Left kidney (tissue), 2 donors: ENCODE results near the gene MYO3B. TPM values are rescaled to one million over a fixed set of nuclear protein-coding genes. Genes with fewer than 3 reads are reported as not detected.

ENCODE experiments used
- DNase-seq: peaks from one replicate; pipeline ENCODE4 v3.0.0-alpha.2; 2013
- polyA plus RNA-seq: library from polyadenylated mRNA; unstranded; fragments of 120-200 nt; gene quantifications from one replicate; pipeline ENCODE4 v1.2.1, GENCODE V29; 2013; ENCODE audit not compliant: insufficient read length

The MYO3B gene
- polyA plus RNA-seq, 1 donor: 7.8 TPM

DNA sequence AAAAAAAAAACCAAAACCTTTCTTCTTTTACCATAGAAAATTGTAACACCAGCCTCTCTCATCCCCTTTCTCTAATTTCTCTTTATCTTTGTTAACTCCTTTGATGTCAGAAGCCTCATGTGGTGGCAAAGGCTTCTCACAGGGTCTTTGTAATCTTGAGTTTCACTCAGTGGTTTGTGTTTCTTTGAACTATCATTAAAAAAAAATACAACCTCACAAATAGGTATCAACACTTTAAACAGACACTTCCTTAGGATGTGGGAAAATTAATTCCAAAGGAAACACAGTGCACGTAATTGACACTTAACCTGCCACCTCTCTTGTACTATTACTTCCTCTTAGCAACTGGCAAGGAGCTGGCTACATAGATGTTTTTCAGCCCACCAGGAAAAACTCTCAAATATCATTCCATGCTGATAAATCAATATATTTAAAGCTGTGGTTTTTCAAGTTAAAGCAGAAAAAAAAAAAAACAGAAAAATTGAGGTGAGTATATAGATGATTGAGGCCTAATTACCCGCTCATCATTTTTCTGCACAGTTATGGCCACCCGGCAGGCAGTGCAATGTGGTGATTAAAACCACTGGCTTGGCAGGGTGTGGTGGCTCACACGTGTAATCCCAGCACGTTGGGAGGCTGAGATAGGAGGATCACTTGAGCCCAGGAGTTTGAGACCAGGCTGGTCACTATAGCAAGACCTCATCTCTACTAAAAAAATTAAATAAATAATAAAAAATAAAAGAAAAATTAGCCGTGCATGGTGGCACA is 193.5 kb downstream of the MYO3B start:
- DNase-seq: no peak

DNA sequence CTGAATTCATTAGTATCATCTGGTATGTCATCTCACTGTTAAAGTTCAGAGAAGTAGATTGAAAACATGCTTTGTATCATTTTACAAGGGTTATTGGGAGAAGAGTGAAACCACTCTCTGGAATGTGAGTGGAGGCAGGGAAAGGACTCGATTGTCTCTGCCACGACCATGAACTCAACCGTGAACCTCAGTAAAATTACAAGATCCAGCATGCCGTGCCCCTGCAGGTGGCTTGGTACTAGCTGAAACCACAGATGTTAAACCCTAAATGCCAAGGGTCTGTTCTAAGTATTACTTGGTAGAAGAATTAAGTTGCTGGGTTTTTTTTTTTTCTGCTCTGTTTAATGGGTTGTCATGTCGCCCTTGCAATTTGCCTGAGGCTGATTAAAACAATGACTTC is 197.2 kb downstream of the MYO3B start:
- DNase-seq: no peak

DNA sequence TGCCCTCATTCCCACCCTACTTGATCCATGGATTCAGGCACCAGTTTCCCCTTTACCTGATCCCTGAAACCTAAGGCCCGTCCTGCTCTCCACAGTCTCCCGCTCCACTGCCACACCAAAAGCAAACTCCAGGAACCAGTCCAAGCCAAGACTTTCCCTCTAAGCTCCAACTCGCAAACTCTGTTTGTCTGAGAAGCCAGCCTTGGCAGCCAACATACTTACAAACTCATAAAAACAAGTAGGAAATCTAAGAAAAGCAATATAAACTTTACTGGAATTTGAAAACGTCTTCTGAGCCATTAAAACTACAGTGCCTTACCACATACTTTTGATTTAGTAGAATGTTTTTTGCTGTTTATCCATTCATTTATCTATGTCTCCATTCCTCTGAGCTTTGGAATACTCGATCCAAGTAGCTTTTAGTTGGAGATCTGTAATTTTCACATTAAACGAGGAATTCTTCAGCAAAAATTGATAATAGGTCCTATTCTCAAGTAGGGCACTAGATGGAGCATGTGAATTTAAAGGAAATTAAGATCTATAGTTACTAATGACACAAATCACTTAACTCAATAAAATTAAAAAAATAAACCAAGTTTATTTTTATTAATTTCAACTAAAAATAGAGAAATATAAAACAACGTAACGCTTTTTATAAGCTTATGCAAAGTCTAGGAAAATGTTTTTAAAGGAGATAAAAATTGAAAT is 199.7 kb downstream of the MYO3B start:
- DNase-seq: no peak

DNA sequence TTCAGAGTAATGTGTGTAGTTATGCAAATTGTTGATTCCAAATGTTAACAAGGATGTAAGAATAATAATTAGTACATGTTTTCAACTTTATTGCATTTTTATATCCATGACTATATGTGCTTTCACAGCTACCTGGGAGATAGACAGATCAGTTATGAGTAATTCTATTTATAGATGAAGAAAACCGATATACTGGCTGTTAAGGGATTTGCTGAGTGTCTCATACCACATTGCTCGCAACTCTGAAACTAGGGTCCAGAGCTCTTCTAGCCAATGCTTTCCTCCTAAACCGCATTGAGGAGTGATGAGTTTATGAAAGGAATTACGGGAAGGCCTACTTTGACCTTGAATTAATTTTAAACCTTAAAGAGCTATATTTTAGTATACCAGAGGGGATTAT is 202.3 kb downstream of the MYO3B start:
- DNase-seq: no peak

DNA sequence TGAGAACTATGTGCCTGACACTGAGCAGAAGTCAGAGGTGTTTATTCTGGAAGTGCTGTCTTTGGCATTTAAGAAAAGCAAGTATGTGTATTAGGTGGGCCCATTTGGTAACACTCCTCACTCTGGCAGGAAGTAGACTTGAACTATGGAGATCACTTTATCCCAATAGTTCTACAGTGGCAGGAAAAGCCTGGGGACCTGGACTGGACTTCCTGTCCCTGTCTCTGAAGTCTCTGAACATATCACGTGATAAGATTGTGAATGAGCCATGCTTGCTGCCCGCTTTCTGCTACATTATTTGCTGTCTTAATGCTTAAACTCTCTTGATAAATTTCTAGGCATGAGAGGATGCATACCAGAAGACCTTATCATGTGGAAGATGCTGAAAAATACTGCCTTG is 203.7 kb downstream of the MYO3B start:
- DNase-seq: no peak

DNA sequence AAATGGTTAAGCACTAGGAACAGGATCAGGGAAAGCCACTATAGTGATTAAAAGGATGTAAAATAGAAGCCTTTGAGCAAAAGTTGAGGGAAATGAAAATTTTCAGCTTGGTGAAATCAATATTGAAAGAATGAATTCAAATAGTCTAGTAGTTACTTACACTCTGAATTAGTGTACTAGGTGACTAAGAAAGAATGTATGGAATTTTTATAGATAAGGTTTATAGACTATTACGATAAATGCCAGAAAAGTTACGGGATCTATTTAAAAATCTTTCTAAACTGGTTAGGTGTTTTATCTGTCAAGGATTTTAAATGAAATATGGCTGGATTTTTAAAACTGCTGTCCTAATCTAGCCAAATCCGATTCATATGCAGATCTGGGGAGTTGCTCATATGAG is 208.6 kb downstream of the MYO3B start:
- no peak for DNase-seq

DNA sequence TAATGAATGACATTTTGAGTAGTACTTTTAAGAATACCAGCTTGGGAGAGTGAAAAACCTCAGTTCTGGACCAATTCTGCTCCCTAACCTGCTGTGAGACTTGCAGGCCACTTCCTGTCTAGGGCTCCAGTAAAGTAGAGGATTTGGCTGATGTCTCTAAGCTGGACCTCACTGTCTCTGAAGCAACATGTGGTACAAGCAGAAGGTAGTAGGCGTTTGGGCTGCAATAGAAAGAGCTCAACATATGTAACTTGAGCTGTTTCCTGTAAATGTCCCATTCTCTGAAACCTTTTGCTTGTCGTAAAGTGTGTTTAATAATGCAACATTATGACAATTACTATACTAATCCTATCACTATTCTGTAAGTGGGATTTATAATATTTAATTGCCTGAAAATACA is 213.1 kb downstream of the MYO3B start:
- no peak for DNase-seq

DNA sequence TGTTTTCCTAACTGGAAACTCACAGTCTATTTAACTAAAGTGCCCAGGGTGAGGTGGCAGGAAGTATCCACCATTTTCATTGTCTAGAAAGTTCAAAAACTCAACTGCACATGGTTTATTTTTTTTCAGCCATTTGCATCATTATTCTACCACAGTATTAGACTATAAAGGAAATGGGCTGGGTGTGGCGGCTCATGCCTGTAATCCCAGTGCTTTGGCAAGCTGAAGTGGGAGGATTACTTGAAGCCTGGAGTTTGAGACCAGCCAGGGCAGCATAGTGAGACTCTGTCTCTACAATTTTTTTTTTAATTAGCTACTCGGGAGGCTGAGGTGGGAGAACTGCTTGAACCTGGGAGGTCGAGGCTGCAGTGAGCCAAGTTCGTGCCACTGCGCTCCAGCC is 213.8 kb downstream of the MYO3B start:
- DNase-seq: no peak

DNA sequence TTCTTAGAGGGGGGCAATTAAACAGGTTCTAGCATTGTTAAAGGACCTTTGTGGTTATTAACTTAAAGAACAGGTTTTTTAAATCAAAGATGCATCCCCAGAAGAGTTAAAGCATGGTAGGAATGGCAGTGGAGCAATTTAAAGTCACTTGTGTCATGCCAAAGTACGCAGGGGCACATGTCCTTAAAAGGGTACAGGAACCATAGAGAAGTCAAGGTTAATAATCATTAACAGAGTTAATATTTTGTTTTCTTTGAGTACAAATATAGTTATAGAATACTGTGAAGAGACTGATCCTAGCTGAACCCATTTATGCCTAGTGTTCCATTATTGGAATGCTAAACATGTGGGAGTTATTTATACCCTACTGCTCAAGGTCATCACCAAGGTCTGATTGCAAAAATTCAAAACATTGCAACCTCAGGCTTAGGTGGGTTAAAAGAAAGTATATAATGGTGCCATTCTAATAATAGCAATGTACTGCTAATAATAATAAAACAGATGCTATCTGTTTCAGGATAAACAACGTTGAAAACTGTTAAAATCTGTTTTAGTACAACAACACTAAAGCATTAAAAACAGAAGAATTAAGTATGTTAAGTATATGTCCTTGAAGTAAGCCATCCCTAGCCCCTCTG is 216.0 kb downstream of the MYO3B start:
- DNase-seq: no peak

DNA sequence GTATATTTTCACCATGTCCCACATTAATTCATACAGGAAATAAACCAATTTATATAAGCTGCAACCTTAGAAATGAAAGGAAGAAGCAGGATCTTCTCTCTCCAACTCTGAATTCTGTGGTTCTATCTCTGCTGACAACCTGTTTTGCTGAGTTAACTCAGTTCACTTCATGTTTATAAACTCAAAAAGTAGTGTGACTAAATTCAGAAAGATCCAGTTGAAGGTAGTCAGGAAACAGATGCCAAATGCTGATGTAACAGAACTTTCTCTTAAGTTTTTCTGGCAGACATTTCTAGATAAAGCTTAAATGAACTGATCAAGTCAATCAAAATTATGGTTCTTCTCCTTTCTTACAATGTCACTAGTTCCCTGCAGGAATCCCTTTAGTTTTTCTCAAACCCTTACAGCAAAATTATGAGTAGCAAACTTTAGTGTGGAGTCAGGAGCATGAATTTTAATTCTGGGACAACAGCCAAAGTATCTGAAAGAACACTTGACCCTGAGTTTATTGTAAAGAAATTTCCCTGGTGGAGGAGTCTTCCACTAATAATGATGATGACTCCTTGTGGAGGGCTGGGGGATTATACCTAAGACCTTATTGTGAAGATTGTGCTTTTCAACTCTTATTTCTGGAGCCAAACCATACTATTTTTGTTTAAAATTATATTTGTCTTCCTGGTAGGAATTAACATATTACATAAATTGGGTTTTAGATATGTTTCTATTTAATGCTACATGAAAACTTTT is 216.9 kb downstream of the MYO3B start:
- no peak for DNase-seq

DNA sequence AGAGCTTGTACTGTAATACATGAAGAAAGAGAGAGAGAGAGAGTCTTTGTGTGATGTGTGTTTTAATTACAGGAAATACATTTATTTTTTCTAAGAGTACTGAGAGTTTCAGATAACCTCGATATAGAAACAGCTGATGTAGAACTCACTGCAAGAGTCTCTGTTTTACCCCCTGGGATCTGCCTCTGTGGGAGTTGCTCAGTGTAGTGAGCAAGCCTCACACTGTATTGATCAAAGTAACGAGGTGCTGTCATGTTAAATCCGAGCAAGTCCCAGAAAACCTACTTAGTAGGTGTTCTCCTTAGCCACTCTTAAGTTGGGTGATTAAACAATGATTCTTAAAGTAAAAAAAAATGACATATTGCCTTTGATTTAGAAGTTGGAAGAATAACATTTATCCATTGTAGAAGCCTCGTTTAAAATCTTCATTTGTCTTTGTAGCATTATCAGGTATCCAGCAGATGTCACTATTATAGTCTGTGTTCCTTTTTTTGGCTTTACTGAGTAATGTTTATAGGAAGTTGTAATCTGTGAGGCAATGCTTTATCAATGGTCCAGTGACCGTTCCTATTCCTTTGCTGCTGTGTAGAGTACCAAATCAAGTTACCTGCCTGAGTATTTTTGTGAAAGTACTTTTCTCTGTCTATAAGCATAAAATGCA is 219.0 kb downstream of the MYO3B start:
- no peak for DNase-seq

DNA sequence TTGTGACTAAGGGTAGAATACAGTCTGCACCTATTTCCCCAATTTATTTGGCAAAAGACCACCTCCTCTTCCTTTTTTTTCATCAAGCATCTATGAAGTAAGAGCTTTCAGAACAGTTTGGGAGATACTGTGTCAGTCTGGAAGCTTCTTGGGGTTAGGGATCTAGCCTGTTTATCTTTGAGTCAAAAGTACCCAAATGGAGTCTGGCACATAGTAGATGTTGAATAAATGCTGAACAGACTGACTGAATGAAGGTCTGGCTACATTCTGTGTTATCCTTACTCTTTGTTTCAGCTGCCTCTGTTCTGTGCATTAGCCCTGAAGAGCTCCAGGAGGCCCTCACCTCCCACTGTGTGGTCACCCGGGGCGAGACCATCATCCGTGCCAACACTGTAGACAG is 223.2 kb downstream of the MYO3B start:
- DNase-seq: no peak

DNA sequence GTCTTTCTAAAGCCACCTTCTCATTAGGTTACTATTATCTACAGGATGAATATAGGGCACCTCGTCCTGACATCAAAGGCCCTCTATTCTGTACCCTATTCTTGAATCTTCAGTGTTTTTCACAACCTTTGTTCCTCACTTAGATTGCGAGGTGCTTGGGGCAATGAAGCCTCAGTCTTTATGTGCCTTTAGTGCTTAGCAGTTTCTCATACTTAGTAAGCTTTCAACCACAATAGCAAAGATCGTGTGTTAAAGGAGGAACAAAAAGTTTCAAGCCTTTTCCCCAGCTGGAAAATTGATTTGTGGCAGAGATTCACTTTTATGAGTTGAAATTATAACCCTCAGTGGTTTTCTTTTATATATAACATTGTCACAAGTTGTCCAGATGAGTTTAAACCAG is 226.9 kb downstream of the MYO3B start:
- DNase-seq: no peak

DNA sequence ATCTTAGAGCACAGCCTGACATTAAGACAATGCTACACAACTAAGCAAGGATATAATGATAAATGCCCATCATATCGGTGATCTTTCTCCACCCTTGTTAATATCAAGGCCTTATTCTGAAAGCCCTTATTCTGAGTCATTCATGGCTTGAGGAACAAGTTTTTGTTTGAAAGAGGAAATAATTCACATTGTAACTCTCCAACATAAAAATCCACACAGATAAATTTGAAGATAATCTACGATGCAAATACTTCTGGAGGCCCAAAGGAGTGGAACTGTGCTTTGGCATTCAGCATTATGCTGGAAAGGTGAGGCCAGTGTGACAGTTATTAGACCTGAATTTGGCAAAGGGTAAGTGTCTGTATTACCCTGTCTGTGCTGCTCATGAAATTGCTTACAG is 227.4 kb downstream of the MYO3B start:
- DNase-seq: no peak

DNA sequence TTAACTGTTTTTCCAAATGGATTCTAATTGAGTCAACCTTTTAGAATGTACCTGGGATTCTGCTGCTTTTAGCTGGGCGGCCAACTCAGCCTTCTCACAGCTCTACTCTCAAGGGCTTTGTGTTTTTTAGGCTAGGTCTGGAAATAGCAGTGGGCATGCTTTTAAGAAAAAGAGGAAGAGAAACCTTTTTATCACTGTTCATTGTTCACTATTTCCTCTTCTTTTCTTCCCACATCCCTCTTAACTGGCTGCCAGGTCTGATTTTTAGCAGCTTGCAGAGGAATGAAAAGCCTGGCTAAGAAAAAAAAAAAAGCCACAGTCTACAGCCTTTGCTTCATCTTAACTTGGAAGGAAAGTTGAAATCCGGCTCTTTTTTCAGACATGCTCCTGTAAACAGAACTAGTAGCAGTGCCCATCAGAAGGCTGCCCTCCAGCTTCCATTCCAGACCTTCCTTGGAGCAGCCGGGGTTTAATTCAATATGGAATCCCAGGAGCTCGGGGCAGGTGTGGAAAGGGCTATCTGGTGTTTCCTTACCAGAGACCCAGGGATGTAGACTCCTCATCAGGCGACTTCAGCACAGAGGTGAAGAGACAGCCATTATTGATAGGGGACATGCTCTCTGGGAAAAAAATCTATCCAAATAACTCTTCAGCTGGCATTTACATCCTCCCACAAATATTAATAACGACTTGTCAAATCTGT is 230.7 kb downstream of the MYO3B start:
- no peak for DNase-seq

DNA sequence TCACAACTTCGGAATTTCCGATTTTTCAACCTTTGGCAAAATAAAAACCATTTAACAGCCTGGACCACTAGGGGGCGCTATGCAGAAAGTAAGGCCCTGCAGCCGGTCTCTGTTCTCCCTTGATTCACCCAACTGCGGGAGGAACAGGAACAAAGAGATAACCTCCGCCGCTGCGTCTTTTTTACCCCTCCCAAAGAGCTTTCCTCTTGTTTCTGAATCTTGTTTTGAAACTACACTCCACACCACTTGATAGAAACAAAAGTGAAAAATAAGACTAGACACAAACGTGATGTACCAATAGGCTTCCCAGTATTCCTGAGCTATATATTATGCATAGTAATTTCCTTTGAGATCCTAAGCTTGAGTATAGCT is 231.2 kb downstream of the MYO3B start:
- DNase-seq: peak; percentile 62

DNA sequence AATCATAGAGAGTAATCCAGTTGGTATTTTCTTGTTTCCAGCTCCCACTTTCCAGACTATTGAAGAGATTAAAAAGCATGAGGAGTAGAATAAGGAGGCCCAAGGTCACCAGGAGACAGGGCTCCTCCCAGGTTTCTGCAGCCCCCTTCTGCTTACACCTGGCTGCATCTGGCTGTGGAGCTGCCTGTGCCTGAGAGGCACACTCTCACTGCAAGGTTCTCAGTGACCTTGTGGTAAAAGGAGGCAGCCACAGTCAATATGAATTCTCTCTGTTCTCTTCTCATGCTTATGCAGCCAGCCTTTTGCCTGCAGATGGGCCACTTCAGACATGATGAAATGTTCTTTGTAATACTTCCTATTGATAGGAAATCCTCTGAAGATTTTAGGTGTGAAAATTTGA is 233.7 kb downstream of the MYO3B start:
- DNase-seq: no peak

DNA sequence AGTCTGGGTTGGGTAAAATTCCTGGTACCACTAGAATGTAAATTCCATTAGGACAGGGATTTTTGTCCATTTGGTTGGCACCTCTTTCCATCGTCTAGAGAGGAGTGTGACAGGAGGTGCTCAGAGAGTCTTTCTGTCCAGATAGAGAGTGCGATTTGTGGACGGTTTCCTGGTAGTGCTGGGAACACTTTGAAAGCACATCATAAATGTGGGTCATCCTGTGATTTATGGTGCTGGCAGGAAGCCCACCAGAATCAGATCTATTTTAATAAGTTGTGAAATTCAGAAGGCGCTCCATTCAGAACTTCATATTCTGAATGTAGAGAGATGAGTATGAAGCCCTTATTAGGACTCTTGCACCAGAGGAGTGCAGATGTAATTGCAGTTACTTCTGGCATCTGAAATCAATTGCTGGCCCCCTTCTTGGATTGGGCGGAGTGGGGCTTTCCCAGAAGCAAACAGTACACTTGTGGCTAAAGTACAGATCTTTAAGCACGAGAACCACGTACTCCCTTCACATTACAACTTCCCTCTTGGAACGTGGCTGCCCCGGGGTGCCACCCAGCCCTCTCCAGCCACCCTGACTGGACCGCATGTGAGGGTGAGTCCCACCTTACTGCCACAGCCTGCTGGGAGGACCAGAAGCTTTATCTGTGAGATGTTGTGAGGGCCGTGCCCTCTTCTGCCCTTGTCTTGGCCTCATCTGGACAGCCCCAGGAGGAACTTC is 243.2 kb downstream of the MYO3B start:
- no peak for DNase-seq

DNA sequence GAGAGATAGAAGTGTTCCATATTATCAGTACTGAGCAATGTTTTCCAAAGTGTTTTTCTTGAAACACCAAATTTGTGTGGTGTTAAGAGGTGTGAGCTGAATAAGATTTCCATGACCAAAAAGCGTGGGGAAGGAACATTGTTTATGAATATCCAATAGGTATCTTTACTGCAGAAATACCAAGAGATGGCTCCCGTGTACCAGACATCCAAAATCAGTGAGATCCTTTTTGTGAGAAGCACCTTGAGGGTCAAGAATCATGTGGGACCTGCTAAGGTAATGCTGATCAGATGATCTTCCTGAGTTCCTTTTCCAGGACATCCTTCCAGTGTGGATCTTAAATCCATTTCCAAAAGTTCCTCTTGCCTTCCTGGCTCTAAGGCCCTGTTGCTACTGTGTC is 246.0 kb downstream of the MYO3B start:
- no peak for DNase-seq

DNA sequence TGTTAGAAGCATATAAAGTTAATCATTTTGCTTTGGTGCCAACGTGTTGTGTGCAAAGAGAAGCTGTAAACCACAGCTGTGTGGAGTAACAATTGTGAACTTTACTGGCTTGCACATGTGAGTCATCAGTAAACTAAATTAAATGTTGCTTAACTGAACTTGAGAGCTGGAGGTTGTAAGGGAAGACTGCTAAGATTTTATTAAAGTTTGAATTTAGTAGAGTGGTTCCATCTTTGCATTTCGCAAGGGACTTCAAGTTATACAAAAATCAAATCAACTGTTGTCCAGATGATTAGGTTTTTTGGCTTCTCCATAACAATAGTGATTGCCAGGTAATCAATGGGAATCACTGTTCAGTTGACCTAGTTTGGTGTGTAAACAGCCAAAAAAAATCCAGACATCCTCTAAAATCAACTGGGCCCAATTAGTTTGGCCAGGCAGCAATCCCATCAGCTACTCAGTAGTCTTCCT is 247.4 kb downstream of the MYO3B start:
- DNase-seq: no peak

DNA sequence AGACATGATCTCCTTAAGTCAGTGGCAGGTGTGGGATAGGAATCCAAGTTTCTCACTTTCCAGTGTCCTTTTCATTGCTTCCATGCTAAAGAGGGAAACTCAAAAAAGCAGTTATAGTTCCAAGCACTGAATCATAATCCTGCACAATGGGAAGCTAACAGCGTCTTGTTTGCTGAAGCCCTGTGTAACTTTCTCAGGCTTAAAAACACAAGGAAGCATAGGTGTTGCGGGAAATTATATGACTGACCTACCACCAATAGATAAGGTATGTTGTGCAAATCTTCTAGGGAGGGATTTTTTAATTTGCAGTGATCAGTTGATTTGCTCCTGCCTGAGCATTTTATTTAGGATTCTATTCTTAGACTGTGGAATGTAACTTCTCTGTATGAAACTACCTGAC is 250.9 kb downstream of the MYO3B start:
- DNase-seq: no peak
